Cardiac fibroblast (primary cell): ENCODE results near the gene BFAR.
A peak's percentile ranks its signal among the peaks of the same experiment; 100 is the strongest.

Experiments
- DNase-seq, 2 donors: peaks; one replicate each; pipeline versions ENCODE4 v3.0.0 to v3.0.0-alpha.2; 2010; ENCODE audit warnings: low read depth in 2 of 2
- H3K4me3 ChIP-seq, 2 donors: replicated peaks in 1 of 2; 1 replicate in 1 of 2; 2 replicates in 1 of 2; pipeline ENCODE4 v1.5.1; 2011; ENCODE audit warnings: low read depth in 2 of 2, low read length in 2 of 2, mild to moderate bottlenecking in 2 of 2, moderate library complexity in 1 of 2
- TF ChIP-seq, protein P1 (sequence below): IDR thresholded peaks from one replicate; pipeline ENCODE4 v1.5.1; 2011; ENCODE audit warnings: low read depth, mild to moderate bottlenecking, low read length, inconsistent platforms

The BFAR gene

DNA sequence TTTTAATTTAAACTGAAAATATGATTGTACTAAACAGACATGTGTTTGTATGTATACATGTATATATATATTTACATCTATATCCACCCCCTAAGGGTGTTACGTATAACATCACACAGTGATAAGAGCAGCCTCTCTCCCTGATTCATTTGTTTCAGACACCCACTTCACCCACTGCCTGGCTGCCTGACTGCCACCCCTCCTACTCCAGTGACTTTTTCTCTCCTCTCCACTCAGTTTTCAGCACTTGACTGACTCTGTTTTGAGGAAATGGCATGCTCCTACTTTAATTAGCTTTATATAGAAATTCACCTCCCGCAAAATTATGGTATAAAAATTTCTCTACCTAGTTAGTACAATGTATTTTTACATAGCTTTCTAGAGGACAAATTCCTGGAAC, 20.0 kb downstream of the BFAR start:
- DNase-seq = no peak
- TF ChIP-seq, protein P1, sequence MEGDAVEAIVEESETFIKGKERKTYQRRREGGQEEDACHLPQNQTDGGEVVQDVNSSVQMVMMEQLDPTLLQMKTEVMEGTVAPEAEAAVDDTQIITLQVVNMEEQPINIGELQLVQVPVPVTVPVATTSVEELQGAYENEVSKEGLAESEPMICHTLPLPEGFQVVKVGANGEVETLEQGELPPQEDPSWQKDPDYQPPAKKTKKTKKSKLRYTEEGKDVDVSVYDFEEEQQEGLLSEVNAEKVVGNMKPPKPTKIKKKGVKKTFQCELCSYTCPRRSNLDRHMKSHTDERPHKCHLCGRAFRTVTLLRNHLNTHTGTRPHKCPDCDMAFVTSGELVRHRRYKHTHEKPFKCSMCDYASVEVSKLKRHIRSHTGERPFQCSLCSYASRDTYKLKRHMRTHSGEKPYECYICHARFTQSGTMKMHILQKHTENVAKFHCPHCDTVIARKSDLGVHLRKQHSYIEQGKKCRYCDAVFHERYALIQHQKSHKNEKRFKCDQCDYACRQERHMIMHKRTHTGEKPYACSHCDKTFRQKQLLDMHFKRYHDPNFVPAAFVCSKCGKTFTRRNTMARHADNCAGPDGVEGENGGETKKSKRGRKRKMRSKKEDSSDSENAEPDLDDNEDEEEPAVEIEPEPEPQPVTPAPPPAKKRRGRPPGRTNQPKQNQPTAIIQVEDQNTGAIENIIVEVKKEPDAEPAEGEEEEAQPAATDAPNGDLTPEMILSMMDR = no peak
- H3K4me3 ChIP-seq = no peak overlapping the region

DNA sequence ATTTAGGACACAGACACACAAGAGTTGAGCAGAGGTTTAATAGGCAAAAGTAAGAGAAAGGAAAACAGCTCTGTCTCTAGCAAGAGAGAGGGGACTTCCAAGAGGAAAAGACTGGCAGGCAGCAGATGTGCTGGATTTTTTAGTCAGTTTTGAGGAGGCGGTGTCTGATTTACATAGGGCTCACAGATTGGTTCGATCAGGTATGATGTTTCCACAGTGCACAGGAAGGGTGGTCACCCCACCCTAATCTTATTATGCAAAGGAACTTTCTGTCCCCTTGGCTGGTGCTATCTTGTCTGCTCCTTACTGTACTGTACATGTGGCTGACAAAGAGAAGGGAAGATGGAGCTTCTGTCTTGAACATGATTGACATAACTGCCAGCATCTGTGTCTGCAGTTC, 25.3 kb downstream of the BFAR start:
- TF ChIP-seq, protein P1 = no peak
- no peak for DNase-seq
- no peak overlapping the region for H3K4me3 ChIP-seq

- H3K4me3 ChIP-seq = no peak overlapping the region
Measured at GRCh38 chr16:14667347-14668266, 34.9 kb downstream of the BFAR start.

DNA sequence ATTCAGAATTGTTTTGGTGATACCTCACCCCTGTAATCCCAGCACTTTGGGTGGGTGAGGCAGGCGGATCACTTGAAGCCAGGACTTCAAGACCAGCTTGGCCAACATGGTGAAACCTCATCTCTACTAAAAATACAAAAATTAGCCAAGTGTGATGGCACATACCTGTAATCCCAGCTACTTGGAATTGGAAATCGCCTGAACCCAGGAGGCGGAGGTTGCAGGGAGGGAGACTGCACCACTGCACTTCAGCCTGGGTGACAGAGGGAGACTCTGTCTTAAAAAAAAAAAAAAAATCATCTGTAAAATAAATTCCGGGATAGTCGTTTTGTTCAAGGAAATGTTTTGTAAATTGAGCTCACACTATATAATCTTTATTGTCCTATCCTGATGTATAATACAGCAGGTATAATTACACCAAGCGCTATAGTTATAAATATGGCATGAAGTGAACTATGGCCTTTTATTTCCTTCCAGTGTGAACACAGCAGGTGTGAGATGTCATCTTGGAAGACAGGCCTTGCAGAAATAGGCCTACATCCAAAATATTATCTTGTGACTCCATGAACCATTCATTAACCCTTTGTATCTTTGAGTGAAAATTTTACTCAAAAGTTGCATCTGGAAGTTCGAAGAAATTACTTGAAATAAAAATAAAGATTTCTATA, 35.9 kb downstream of the BFAR start:
- TF ChIP-seq, protein P1 = no peak
- peak in 1 of 2 donors; percentile 12 for DNase-seq
- no peak overlapping the region for H3K4me3 ChIP-seq

More at GRCh38 chr16:14667347-14668266, 34.9 kb downstream of the BFAR start:
- TF ChIP-seq, protein P1 = no peak
- DNase-seq = no peak

- no peak for DNase-seq
- no peak overlapping the region for H3K4me3 ChIP-seq
- TF ChIP-seq, protein P1 = no peak
Measured at GRCh38 chr16:14669776-14670175, 37.0 kb downstream of the BFAR start.

- H3K4me3 ChIP-seq = no peak overlapping the region
- DNase-seq = peak in 1 of 2 donors; percentile 10
- TF ChIP-seq, protein P1 = no peak
Measured at GRCh38 chr16:14672403-14672971, 39.7 kb downstream of the BFAR start.
